PC-3 (cell line): ENCODE results near the gene TBX1.

Source experiments
- CTCF ChIP-seq: fragments of 300-600 bp; sonication (generic); conservative IDR thresholded peaks from 2 replicates; pipeline ENCODE4 v1.5.1; 2017; ENCODE audit warnings: antibody characterized with exemption, low read depth, mild to moderate bottlenecking, low read length
- EZH2 ChIP-seq: fragments of 300-600 bp; sonication (generic); IDR thresholded peaks from one replicate; pipeline ENCODE4 v1.6.1; 2017; ENCODE audit warnings: antibody characterized with exemption, mild to moderate bottlenecking, low read length; ENCODE audit not compliant: unreplicated experiment
- EZH2phosphoT487 ChIP-seq: fragments of 300-600 bp; sonication (generic); IDR thresholded peaks from 2 replicates; pipeline ENCODE4 v1.6.1; 2018; ENCODE audit warnings: mild to moderate bottlenecking, antibody characterized with exemption, low read length, borderline replicate concordance

- TF ChIP-seq EZH2 (no peak), CTCF (no peak), EZH2phosphoT487 (no peak)
These were observed 1.6 kb upstream of the TBX1 start for GRCh38 chr22:19758896-19759426.
